ENCODE data around the gene PPP2R2C. TPM values are rescaled to one million over a fixed set of nuclear protein-coding genes. Genes with fewer than 3 reads are reported as not detected.

Gene PPP2R2C
- total and polyA plus RNA-seq, 4 donors: 0.25 to 1.3 (median 0.65) TPM; not detected in 1

DNA sequence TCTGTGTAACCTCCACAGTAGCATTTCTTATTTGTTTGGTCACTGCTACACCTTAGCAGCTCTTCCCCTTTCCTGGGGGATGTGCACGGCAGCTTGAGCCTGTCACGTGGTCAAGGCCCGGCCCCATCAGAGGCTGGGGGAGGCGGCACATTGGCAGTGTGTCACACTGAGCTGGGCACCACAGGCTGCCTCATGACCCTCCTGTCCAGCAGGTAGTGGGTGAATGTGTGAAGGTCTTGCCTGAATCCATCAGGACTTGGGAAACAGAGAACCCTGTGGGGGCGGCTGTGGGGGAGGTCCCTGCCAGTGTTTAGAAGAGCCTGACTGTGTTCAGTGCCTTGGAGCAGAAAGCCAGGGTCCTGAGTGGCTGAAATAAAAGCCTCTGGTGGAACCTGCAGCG, 169.5 kb downstream of the PPP2R2C start:
- Histone ChIP-seq H3K27ac (ENCODE audit: low read depth in 1 of 2, low read length in 2 of 2) (no peak overlapping the region), H3K9me3 (ENCODE audit: control insufficient read depth, low read length) (no peaks in the 10 kb centered on the region), H3K36me3 (ENCODE audit: control insufficient read depth in 1 of 2, insufficient read depth in 2 of 2, low read length in 1 of 2) (peaks cover 0 to 22% of the 10 kb centered on the region in 2 donors), H3K4me1 (ENCODE audit: control insufficient read depth in 1 of 2, insufficient read depth in 2 of 2, low read length in 2 of 2) (no peaks in the 10 kb centered on the region), H3K27me3 (ENCODE audit: control insufficient read depth in 1 of 2, insufficient read depth in 2 of 2, low read length in 1 of 2) (no peaks in the 10 kb centered on the region), H3K4me3 (ENCODE audit: low read length in 2 of 2) (no peak overlapping the region)
- intact Hi-C loops (cut with DNase I): no loop called here
- DNase-seq: no peak
- 75 to 82% methylated on average over 6 of the region's 6 CpGs for WGBS, 2 donors
- no peak for ATAC-seq (ENCODE audit: low FRiP score)

DNA sequence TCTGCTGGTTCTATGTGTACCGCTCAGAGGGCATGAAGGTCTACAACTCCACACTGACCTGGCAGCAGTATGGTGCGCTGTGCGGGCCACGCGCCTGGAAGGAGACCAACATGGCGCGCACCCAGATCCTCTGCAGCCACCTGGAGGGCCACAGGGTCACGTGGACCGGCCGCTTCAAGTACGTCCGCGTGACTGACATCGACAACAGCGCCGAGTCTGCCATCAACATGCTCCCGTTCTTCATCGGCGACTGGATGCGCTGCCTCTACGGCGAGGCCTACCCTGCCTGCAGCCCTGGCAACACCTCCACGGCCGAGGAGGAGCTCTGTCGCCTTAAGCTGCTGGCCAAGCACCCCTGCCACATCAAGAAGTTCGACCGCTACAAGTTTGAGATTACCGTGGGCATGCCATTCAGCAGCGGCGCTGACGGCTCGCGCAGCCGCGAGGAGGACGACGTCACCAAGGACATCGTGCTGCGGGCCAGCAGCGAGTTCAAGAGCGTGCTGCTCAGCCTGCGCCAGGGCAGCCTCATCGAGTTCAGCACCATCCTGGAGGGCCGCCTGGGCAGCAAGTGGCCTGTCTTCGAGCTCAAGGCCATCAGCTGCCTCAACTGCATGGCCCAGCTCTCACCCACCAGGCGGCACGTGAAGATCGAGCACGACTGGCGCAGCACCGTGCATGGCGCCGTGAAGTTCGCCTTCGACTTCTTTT, 170.5 kb downstream of the PPP2R2C start:
- intact Hi-C loops (cut with DNase I): no loop called here
- no peak for DNase-seq
- 97% methylated on average over 55 of the region's 55 CpGs for WGBS, 2 donors
- no peak overlapping the region for H3K4me3 ChIP-seq (ENCODE audit: low read length in 2 of 2)
- ATAC-seq (ENCODE audit: low FRiP score): no peak
- H3K9me3 ChIP-seq (ENCODE audit: control insufficient read depth, low read length): no peaks in the 10 kb centered on the region
- H3K4me1 ChIP-seq (ENCODE audit: control insufficient read depth in 1 of 2, insufficient read depth in 2 of 2, low read length in 2 of 2): no peaks in the 10 kb centered on the region
- no peak overlapping the region for H3K27ac ChIP-seq (ENCODE audit: low read depth in 1 of 2, low read length in 2 of 2)
- H3K27me3 ChIP-seq (ENCODE audit: control insufficient read depth in 1 of 2, insufficient read depth in 2 of 2, low read length in 1 of 2): no peaks in the 10 kb centered on the region
- peaks cover 0 to 22% of the 10 kb centered on the region in 2 donors for H3K36me3 ChIP-seq (ENCODE audit: control insufficient read depth in 1 of 2, insufficient read depth in 2 of 2, low read length in 1 of 2)

DNA sequence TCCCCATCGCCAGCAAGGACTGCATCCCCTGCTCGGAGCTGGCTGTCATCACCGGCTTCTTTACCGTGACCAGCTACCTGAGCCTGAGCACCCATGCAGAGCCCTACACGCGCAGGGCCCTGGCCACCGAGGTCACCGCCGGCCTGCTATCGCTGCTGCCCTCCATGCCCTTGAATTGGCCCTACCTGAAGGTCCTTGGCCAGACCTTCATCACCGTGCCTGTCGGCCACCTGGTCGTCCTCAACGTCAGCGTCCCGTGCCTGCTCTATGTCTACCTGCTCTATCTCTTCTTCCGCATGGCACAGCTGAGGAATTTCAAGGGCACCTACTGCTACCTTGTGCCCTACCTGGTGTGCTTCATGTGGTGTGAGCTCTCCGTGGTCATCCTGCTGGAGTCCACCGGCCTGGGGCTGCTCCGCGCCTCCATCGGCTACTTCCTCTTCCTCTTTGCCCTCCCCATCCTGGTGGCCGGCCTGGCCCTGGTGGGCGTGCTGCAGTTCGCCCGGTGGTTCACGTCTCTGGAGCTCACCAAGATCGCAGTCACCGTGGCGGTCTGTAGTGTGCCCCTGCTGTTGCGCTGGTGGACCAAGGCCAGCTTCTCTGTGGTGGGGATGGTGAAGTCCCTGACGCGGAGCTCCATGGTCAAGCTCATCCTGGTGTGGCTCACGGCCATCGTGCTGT, 171.2 kb downstream of the PPP2R2C start:
- no peak for DNase-seq
- intact Hi-C loops (cut with DNase I): no loop called here
- ATAC-seq (ENCODE audit: low FRiP score): no peak
- Histone ChIP-seq H3K4me1 (ENCODE audit: control insufficient read depth in 1 of 2, insufficient read depth in 2 of 2, low read length in 2 of 2) (no peaks in the 10 kb centered on the region), H3K4me3 (ENCODE audit: low read length in 2 of 2) (no peak overlapping the region), H3K9me3 (ENCODE audit: control insufficient read depth, low read length) (no peaks in the 10 kb centered on the region), H3K36me3 (ENCODE audit: control insufficient read depth in 1 of 2, insufficient read depth in 2 of 2, low read length in 1 of 2) (peaks cover 0 to 22% of the 10 kb centered on the region in 2 donors), H3K27ac (ENCODE audit: low read depth in 1 of 2, low read length in 2 of 2) (no peak overlapping the region), H3K27me3 (ENCODE audit: control insufficient read depth in 1 of 2, insufficient read depth in 2 of 2, low read length in 1 of 2) (no peaks in the 10 kb centered on the region)
- 94 to 98% methylated on average over 35 of the region's 35 CpGs for WGBS, 2 donors

GRCh38 chr4:6300359-6300758, 172.1 kb downstream of the PPP2R2C start:
- H3K36me3 ChIP-seq (ENCODE audit: control insufficient read depth in 1 of 2, insufficient read depth in 2 of 2, low read length in 1 of 2): peaks cover 0 to 22% of the 10 kb centered on the region in 2 donors
- DNase-seq (no peak), ATAC-seq (ENCODE audit: low FRiP score) (no peak)
- intact Hi-C loops (cut with DNase I): no loop called here
- H3K27ac ChIP-seq (ENCODE audit: low read depth in 1 of 2, low read length in 2 of 2): no peak overlapping the region
- H3K27me3 ChIP-seq (ENCODE audit: control insufficient read depth in 1 of 2, insufficient read depth in 2 of 2, low read length in 1 of 2): no peaks in the 10 kb centered on the region
- WGBS, 2 donors: 91 to 97% methylated on average over 11 of the region's 11 CpGs
- H3K9me3 ChIP-seq (ENCODE audit: control insufficient read depth, low read length): no peaks in the 10 kb centered on the region
- no peaks in the 10 kb centered on the region for H3K4me1 ChIP-seq (ENCODE audit: control insufficient read depth in 1 of 2, insufficient read depth in 2 of 2, low read length in 2 of 2)
- H3K4me3 ChIP-seq (ENCODE audit: low read length in 2 of 2): no peak overlapping the region

DNA sequence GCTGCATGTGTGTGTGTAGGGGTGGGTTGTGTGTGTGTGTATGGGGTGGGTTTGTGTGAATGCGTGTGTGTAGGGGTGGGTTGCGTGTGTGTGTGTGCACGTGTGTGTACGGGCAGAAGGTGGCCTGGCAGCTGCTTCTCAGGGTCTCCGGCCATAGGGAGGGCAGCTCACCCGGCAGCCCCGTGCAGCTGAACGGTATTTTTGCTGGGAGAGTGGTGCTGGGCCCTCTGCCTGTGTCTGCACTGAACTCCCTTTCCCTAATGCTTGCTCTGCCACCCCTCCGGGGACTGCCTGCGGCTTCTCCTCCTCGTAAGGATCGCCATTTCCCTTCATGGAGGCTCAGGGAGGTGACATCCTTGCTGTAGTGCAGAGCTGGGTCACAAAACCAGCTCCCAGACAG, 172.5 kb downstream of the PPP2R2C start:
- Histone ChIP-seq H3K9me3 (ENCODE audit: control insufficient read depth, low read length) (no peaks in the 10 kb centered on the region), H3K27ac (ENCODE audit: low read depth in 1 of 2, low read length in 2 of 2) (no peak overlapping the region), H3K27me3 (ENCODE audit: control insufficient read depth in 1 of 2, insufficient read depth in 2 of 2, low read length in 1 of 2) (no peaks in the 10 kb centered on the region), H3K36me3 (ENCODE audit: control insufficient read depth in 1 of 2, insufficient read depth in 2 of 2, low read length in 1 of 2) (peaks cover 0 to 22% of the 10 kb centered on the region in 2 donors), H3K4me3 (ENCODE audit: low read length in 2 of 2) (no peak overlapping the region), H3K4me1 (ENCODE audit: control insufficient read depth in 1 of 2, insufficient read depth in 2 of 2, low read length in 2 of 2) (no peaks in the 10 kb centered on the region)
- DNase-seq (no peak), ATAC-seq (ENCODE audit: low FRiP score) (no peak)
- intact Hi-C loops (cut with DNase I): no loop called here
- 90 to 93% methylated on average over 12 of the region's 12 CpGs for WGBS, 2 donors

GRCh38 chr4:6298852-6299251, 173.6 kb downstream of the PPP2R2C start:
- peaks cover 0 to 20% of the 10 kb centered on the region in 2 donors for H3K36me3 ChIP-seq (ENCODE audit: control insufficient read depth in 1 of 2, insufficient read depth in 2 of 2, low read length in 1 of 2)
- intact Hi-C loops (cut with DNase I): no loop called here
- WGBS, 2 donors: 89 to 94% methylated on average over 6 of the region's 6 CpGs

GRCh38 chr4:6298035-6298434, 174.4 kb downstream of the PPP2R2C start:
- 64 to 71% methylated on average over 13 of the region's 13 CpGs for WGBS, 2 donors
- H3K9me3 ChIP-seq (ENCODE audit: control insufficient read depth, low read length): no peaks in the 10 kb centered on the region
- no peaks in the 10 kb centered on the region for H3K27me3 ChIP-seq (ENCODE audit: control insufficient read depth in 1 of 2, insufficient read depth in 2 of 2, low read length in 1 of 2)
- DNase-seq (no peak), ATAC-seq (ENCODE audit: low FRiP score) (no peak)
- intact Hi-C loops (cut with DNase I): no loop called here
- H3K27ac ChIP-seq (ENCODE audit: low read depth in 1 of 2, low read length in 2 of 2): no peak overlapping the region
- H3K4me3 ChIP-seq (ENCODE audit: low read length in 2 of 2): no peak overlapping the region
- H3K36me3 ChIP-seq (ENCODE audit: control insufficient read depth in 1 of 2, insufficient read depth in 2 of 2, low read length in 1 of 2): peaks cover 0 to 20% of the 10 kb centered on the region in 2 donors
- H3K4me1 ChIP-seq (ENCODE audit: control insufficient read depth in 1 of 2, insufficient read depth in 2 of 2, low read length in 2 of 2): no peaks in the 10 kb centered on the region

More at GRCh38 chr4:6298852-6299251, 173.6 kb downstream of the PPP2R2C start:
- no peak overlapping the region for H3K27ac ChIP-seq (ENCODE audit: low read depth in 1 of 2, low read length in 2 of 2)
- no peak for DNase-seq
- H3K27me3 ChIP-seq (ENCODE audit: control insufficient read depth in 1 of 2, insufficient read depth in 2 of 2, low read length in 1 of 2): no peaks in the 10 kb centered on the region
- H3K4me3 ChIP-seq (ENCODE audit: low read length in 2 of 2): no peak overlapping the region
- no peaks in the 10 kb centered on the region for H3K9me3 ChIP-seq (ENCODE audit: control insufficient read depth, low read length)
- ATAC-seq (ENCODE audit: low FRiP score): no peak
- H3K4me1 ChIP-seq (ENCODE audit: control insufficient read depth in 1 of 2, insufficient read depth in 2 of 2, low read length in 2 of 2): no peaks in the 10 kb centered on the region

GRCh38 chr4:6297266-6297815, 175.1 kb downstream of the PPP2R2C start:
- H3K4me3 ChIP-seq (ENCODE audit: low read length in 2 of 2): no peak overlapping the region
- no peaks in the 10 kb centered on the region for H3K27me3 ChIP-seq (ENCODE audit: control insufficient read depth in 1 of 2, insufficient read depth in 2 of 2, low read length in 1 of 2)
- ATAC-seq (ENCODE audit: low FRiP score) (no peak), DNase-seq (no peak)
- H3K27ac ChIP-seq (ENCODE audit: low read depth in 1 of 2, low read length in 2 of 2): no peak overlapping the region
- 87 to 91% methylated on average over 15 of the region's 15 CpGs for WGBS, 2 donors
- no peaks in the 10 kb centered on the region for H3K9me3 ChIP-seq (ENCODE audit: control insufficient read depth, low read length)
- intact Hi-C loops (cut with DNase I): no loop called here
- H3K36me3 ChIP-seq (ENCODE audit: control insufficient read depth in 1 of 2, insufficient read depth in 2 of 2, low read length in 1 of 2): peaks cover 0 to 19% of the 10 kb centered on the region in 2 donors
- H3K4me1 ChIP-seq (ENCODE audit: control insufficient read depth in 1 of 2, insufficient read depth in 2 of 2, low read length in 2 of 2): no peaks in the 10 kb centered on the region

DNA sequence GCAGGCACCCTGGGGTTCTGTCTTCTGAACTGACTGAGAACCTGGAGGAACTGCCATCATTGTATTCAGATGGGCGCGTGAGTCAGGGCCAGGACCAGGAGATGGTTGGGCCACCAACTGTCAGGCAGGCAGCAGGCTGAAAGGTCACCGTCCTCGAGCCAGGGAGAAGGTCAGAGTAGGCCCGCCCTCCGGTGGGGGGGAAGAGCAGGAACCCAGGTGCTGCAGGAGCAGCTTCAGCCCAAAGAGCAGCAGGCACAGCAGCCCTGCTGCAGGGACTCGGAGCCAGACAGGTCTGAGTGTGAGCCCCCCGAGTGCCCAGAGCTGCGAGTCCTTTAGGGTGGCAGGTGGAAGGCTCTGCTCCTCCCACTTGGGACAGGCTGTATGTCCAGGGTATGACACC, 176.4 kb downstream of the PPP2R2C start:
- WGBS, 2 donors: 90 to 95% methylated on average over 9 of the region's 9 CpGs
- H3K4me3 ChIP-seq (ENCODE audit: low read length in 2 of 2): no peak overlapping the region
- no peaks in the 10 kb centered on the region for H3K9me3 ChIP-seq (ENCODE audit: control insufficient read depth, low read length)
- no peak for ATAC-seq (ENCODE audit: low FRiP score)
- no peak overlapping the region for H3K27ac ChIP-seq (ENCODE audit: low read depth in 1 of 2, low read length in 2 of 2)
- no peaks in the 10 kb centered on the region for H3K4me1 ChIP-seq (ENCODE audit: control insufficient read depth in 1 of 2, insufficient read depth in 2 of 2, low read length in 2 of 2)
- H3K36me3 ChIP-seq (ENCODE audit: control insufficient read depth in 1 of 2, insufficient read depth in 2 of 2, low read length in 1 of 2): peaks cover 0 to 11% of the 10 kb centered on the region in 2 donors
- no peak for DNase-seq
- H3K27me3 ChIP-seq (ENCODE audit: control insufficient read depth in 1 of 2, insufficient read depth in 2 of 2, low read length in 1 of 2): no peaks in the 10 kb centered on the region
- intact Hi-C loops (cut with DNase I): no loop called here
